ENCODE results near the gene SUGCT. TPM values are rescaled to one million over a fixed set of nuclear protein-coding genes. Genes with fewer than 3 reads are reported as not detected.
"Not testable (repeated sequence)": the region's sequence is repeated elsewhere in the genome, so short reads cannot be mapped to it uniquely, and the experiment has no call there.

SUGCT gene
- total RNA-seq, 1 donor from 2014 or later: 3.1 TPM

GRCh38 chr7:40393660-40394059, 258.9 kb downstream of the SUGCT start:
- DNase-seq (ENCODE audit: extremely low read depth, low read depth, low spot score): no peak

GRCh38 chr7:40394400-40394799, 259.6 kb downstream of the SUGCT start:
- no peak for DNase-seq (ENCODE audit: extremely low read depth, low read depth, low spot score)

GRCh38 chr7:40400525-40400924, 265.7 kb downstream of the SUGCT start:
- DNase-seq (ENCODE audit: extremely low read depth, low read depth, low spot score): no peak

- DNase-seq (ENCODE audit: extremely low read depth, low read depth, low spot score): peak; percentile 18
Observed at GRCh38 chr7:40401406-40401805, 266.6 kb downstream of the SUGCT start.

GRCh38 chr7:40402661-40403060, 267.9 kb downstream of the SUGCT start:
- no peak for DNase-seq (ENCODE audit: extremely low read depth, low read depth, low spot score)

- no peak for DNase-seq (ENCODE audit: extremely low read depth, low read depth, low spot score)
Observed at GRCh38 chr7:40403703-40404476, 269.1 kb downstream of the SUGCT start.

GRCh38 chr7:40405991-40406390, 271.2 kb downstream of the SUGCT start:
- DNase-seq (ENCODE audit: extremely low read depth, low read depth, low spot score): no peak

GRCh38 chr7:40412323-40412722, 277.5 kb downstream of the SUGCT start:
- no peak for DNase-seq (ENCODE audit: extremely low read depth, low read depth, low spot score)

- DNase-seq (ENCODE audit: extremely low read depth, low read depth, low spot score): not testable (repeated sequence)
Observed at GRCh38 chr7:40414704-40415103, 279.9 kb downstream of the SUGCT start.

- no peak for DNase-seq (ENCODE audit: extremely low read depth, low read depth, low spot score)
Observed at GRCh38 chr7:40418448-40418847, 283.6 kb downstream of the SUGCT start.

GRCh38 chr7:40418983-40419382, 284.2 kb downstream of the SUGCT start:
- no peak for DNase-seq (ENCODE audit: extremely low read depth, low read depth, low spot score)

GRCh38 chr7:40419806-40420205, 285.0 kb downstream of the SUGCT start:
- DNase-seq (ENCODE audit: extremely low read depth, low read depth, low spot score): no peak

- DNase-seq (ENCODE audit: extremely low read depth, low read depth, low spot score): no peak
Observed at GRCh38 chr7:40421433-40421832, 286.6 kb downstream of the SUGCT start.

GRCh38 chr7:40425696-40426095, 290.9 kb downstream of the SUGCT start:
- no peak for DNase-seq (ENCODE audit: extremely low read depth, low read depth, low spot score)

GRCh38 chr7:40428421-40428820, 293.6 kb downstream of the SUGCT start:
- DNase-seq (ENCODE audit: extremely low read depth, low read depth, low spot score): no peak

GRCh38 chr7:40429826-40430225, 295.0 kb downstream of the SUGCT start:
- DNase-seq (ENCODE audit: extremely low read depth, low read depth, low spot score): no peak

- no peak for DNase-seq (ENCODE audit: extremely low read depth, low read depth, low spot score)
Observed at GRCh38 chr7:40432046-40432445, 297.2 kb downstream of the SUGCT start.

- DNase-seq (ENCODE audit: extremely low read depth, low read depth, low spot score): no peak
Observed at GRCh38 chr7:40436710-40437109, 301.9 kb downstream of the SUGCT start.

- peak; percentile 70 for DNase-seq (ENCODE audit: extremely low read depth, low read depth, low spot score)
Observed at GRCh38 chr7:40437498-40437897, 302.7 kb downstream of the SUGCT start.

- no peak for DNase-seq (ENCODE audit: extremely low read depth, low read depth, low spot score)
Observed at GRCh38 chr7:40437936-40438634, 303.3 kb downstream of the SUGCT start.

GRCh38 chr7:40439686-40440085, 304.9 kb downstream of the SUGCT start:
- DNase-seq (ENCODE audit: extremely low read depth, low read depth, low spot score): no peak

GRCh38 chr7:40447345-40447744, 312.5 kb downstream of the SUGCT start:
- no peak for DNase-seq (ENCODE audit: extremely low read depth, low read depth, low spot score)
